ENCODE measurements around the gene ADRA2A.

- TF ChIP-seq GATA2 (IDR thresholded peaks at IDR 0.05; ENCODE audit: low read depth, low read length) (no peak), GATA3 (IDR thresholded peaks at IDR 0.05; ENCODE audit: low read depth, low read length) (no peak)
These were observed 7.8 kb downstream of the ADRA2A start for GRCh38 chr10:111084366-111085255.

Data from SH-SY5Y (cell line).